Mononuclear cell (primary cell): Measurements from ENCODE around the gene DPH7. TPM values are rescaled to one million over a fixed set of nuclear protein-coding genes. Genes with fewer than 3 reads are reported as not detected.
"Not testable (repeated sequence)": the region's sequence is repeated elsewhere in the genome, so short reads cannot be mapped to it uniquely, and the experiment has no call there.

Experiments
- H3K27me3 ChIP-seq: 2 replicates; pipeline ENCODE4 v1.6.0; 2011; ENCODE audit warnings: low read length, control low read depth; ENCODE audit not compliant: insufficient read depth
- H3K4me1 ChIP-seq: 2 replicates; pipeline ENCODE4 v1.5.1; 2011; ENCODE audit warnings: mild to moderate bottlenecking, low read length, control low read depth; ENCODE audit not compliant: insufficient read depth
- H3K4me3 ChIP-seq: 2 replicates; pipeline ENCODE4 v1.5.1; 2011; ENCODE audit warnings: mild to moderate bottlenecking, low read length, moderate library complexity
- H3K9me3 ChIP-seq: 2 replicates; pipeline ENCODE4 v1.5.1; 2011; ENCODE audit warnings: low read depth, mild to moderate bottlenecking, control low read depth, low read length
- total RNA-seq: library from RNA; depleted of rRNA; stranded (reverse); fragments of >200 nt; gene quantifications from one replicate; pipeline ENCODE4 v1.2.3, GENCODE V29; 2012

The DPH7 gene
- 17.6 TPM for total RNA-seq

GRCh38 chr9:137578518-137579258 lies at the start of gene DPH7:
DPH7 (minus strand) TSS chr9:137578925; CDS start chr9:137578777, 148 bp downstream.
- peaks cover 31% of the 10 kb centered on the region for H3K4me1 ChIP-seq
- no peaks in the 10 kb centered on the region for H3K27me3 ChIP-seq
- H3K9me3 ChIP-seq, result no peaks in the 10 kb centered on the region
- peak within 1 kb of the TSS; percentile 91 for H3K4me3 ChIP-seq

GRCh38 chr9:137627406-137627805 lies 48.7 kb upstream of the DPH7 start:
- H3K4me3 ChIP-seq, H3K27me3 ChIP-seq, H3K9me3 ChIP-seq: not testable (repeated sequence)
- peaks cover 80% of the 10 kb centered on the region for H3K4me1 ChIP-seq

- Histone ChIP-seq H3K4me1 (peaks cover 73% of the 10 kb centered on the region), H3K27me3 (no peaks in the 10 kb centered on the region), H3K4me3 (no peak overlapping the region), H3K9me3 (no peaks in the 10 kb centered on the region)
These were observed 47.7 kb upstream of the DPH7 start for GRCh38 chr9:137626464-137626863.

GRCh38 chr9:137622211-137622610 lies 43.5 kb upstream of the DPH7 start:
- peaks cover 62% of the 10 kb centered on the region for H3K4me1 ChIP-seq
- H3K27me3 ChIP-seq, H3K4me3 ChIP-seq, H3K9me3 ChIP-seq: not testable (repeated sequence)

GRCh38 chr9:137621131-137621757 lies 42.5 kb upstream of the DPH7 start:
- Histone ChIP-seq H3K4me1 (peaks cover 55% of the 10 kb centered on the region), H3K4me3 (no peak overlapping the region), H3K27me3 (no peaks in the 10 kb centered on the region), H3K9me3 (no peaks in the 10 kb centered on the region)

- Histone ChIP-seq H3K9me3 (no peaks in the 10 kb centered on the region), H3K27me3 (no peaks in the 10 kb centered on the region), H3K4me1 (peaks cover 48% of the 10 kb centered on the region), H3K4me3 (no peak overlapping the region)
These were observed 41.9 kb upstream of the DPH7 start for GRCh38 chr9:137620581-137620980.

- Histone ChIP-seq H3K9me3 (no peaks in the 10 kb centered on the region), H3K4me3 (peak overlapping the region; percentile 74), H3K27me3 (no peaks in the 10 kb centered on the region), H3K4me1 (peaks cover 43% of the 10 kb centered on the region)
These were observed 41.3 kb upstream of the DPH7 start for GRCh38 chr9:137620048-137620405.

- Histone ChIP-seq H3K4me1 (peaks cover 37% of the 10 kb centered on the region), H3K9me3 (no peaks in the 10 kb centered on the region), H3K4me3 (peak overlapping the region; percentile 74), H3K27me3 (no peaks in the 10 kb centered on the region)
These were observed 40.7 kb upstream of the DPH7 start for GRCh38 chr9:137619240-137620047.

GRCh38 chr9:137618105-137619067 lies 39.7 kb upstream of the DPH7 start, which contains the start of gene EHMT1:
EHMT1 (plus strand) TSS chr9:137619005; CDS start chr9:137619029, 24 bp downstream.
- peak within 1 kb of the TSS; percentile 93 for H3K4me3 ChIP-seq
- H3K4me1 ChIP-seq, result peaks cover 37% of the 10 kb centered on the region

GRCh38 chr9:137615387-137615871 lies 36.7 kb upstream of the DPH7 start:
- H3K4me3 ChIP-seq, result no peak overlapping the region
- H3K4me1 ChIP-seq, result peaks cover 47% of the 10 kb centered on the region
- no peaks in the 10 kb centered on the region for H3K9me3 ChIP-seq
- no peaks in the 10 kb centered on the region for H3K27me3 ChIP-seq

More at GRCh38 chr9:137618105-137619067, 39.7 kb upstream of the DPH7 start, which contains the start of gene EHMT1:
- no peaks in the 10 kb centered on the region for H3K27me3 ChIP-seq
- H3K9me3 ChIP-seq, result no peaks in the 10 kb centered on the region

GRCh38 chr9:137614631-137615386 lies 36.1 kb upstream of the DPH7 start:
- Histone ChIP-seq H3K4me3 (no peak overlapping the region), H3K9me3 (no peaks in the 10 kb centered on the region), H3K27me3 (no peaks in the 10 kb centered on the region), H3K4me1 (peaks cover 41% of the 10 kb centered on the region)

GRCh38 chr9:137613738-137614523 lies 35.2 kb upstream of the DPH7 start:
- no peaks in the 10 kb centered on the region for H3K9me3 ChIP-seq
- peaks cover 44% of the 10 kb centered on the region for H3K4me1 ChIP-seq
- no peak overlapping the region for H3K4me3 ChIP-seq
- no peaks in the 10 kb centered on the region for H3K27me3 ChIP-seq

- peaks cover 50% of the 10 kb centered on the region for H3K4me1 ChIP-seq
- H3K27me3 ChIP-seq, result no peaks in the 10 kb centered on the region
- no peak overlapping the region for H3K4me3 ChIP-seq
- H3K9me3 ChIP-seq, result no peaks in the 10 kb centered on the region
These were observed 34.5 kb upstream of the DPH7 start for GRCh38 chr9:137613259-137613658.
